HG02970 (cell line): ENCODE measurements around the gene CLIP2.
"Not testable (repeated sequence)": the region's sequence is repeated elsewhere in the genome, so short reads cannot be mapped to it uniquely, and the experiment has no call there.

ENCODE experiments used
- ATAC-seq: cut with Tn5 transposase; IDR thresholded peaks from one replicate; pipeline ENCODE4 v1.9.1; 2021; ENCODE audit warnings: mild to moderate bottlenecking, moderate library complexity, moderate number of reproducible peaks; ENCODE audit not compliant: unreplicated experiment, low FRiP score

CLIP2 gene

DNA sequence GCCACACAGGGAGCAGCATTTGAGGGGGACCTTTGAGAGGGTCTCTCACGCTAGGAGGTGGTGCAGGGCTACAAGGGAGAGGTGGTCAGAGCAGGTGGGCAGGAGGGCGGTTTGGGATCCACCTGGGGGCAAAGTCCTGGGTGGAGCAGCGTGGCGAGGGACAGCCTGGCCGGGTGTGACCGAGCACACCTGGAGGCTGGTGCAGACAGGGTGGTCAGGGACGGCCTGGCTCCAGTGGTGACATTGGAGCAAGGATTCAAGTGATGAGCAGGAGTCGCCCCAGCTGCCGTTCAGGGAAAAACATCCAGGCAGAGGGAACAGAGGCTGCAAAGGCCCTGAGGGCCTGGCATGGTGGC, 36.0 kb downstream of the CLIP2 start:
- no peak for ATAC-seq

DNA sequence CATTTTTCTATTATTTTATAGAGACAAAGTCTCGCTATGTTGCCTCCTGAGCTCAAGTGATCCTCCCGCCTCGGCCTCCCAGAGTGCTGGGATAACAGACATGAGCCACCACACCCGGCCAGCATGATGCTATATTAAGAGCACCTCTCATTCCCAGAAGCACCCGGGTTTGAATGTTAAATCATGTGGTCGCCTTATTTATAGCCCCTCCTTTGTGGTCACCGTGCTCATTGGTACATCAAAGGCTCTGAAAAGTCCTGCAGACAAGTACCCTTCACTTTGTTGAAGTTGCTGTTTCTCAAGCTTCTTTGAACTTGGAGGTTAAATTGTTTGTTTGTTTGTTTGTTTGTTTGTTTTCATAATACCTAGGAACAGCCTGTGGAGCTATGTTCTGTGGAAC, 40.0 kb downstream of the CLIP2 start:
- ATAC-seq, result no peak

DNA sequence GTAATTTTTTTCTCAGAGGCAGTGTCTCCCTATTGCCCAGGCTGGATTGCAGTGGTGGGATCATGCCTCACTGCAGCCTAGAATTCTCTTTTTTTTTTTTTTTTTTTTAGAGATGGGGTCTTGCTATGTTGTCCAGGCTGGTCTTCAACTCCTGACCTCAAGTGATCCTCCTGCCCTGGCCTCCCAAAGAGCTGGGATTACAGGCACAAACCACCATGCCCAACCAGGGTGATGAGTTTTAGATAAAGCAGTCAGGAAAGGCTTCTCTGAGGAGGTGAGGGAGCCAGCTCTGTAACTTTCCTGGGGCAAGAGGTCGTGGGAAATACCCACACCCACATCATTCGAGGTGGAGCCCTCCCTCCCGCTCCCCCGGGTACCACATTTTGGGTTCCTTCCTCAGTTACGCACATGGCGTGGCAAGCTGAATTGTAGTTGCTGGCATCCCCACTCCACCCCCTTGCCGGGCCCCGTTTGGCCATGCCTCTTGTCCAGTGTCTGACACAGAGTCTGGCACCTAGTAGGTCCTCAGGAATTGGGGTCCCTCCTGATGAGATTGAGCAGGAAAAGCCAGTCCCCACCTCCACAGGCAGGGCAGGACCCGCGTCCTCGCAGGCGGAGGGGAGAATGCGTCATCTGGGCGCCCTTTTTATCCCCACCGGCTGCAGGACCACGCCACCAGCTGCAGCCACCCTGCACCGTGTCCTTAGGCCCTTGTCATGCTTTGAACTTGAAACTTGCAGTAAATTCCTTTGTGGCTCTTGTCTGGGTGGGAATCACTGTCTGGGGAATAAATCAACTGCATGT, 43.4 kb downstream of the CLIP2 start:
- no peak for ATAC-seq

DNA sequence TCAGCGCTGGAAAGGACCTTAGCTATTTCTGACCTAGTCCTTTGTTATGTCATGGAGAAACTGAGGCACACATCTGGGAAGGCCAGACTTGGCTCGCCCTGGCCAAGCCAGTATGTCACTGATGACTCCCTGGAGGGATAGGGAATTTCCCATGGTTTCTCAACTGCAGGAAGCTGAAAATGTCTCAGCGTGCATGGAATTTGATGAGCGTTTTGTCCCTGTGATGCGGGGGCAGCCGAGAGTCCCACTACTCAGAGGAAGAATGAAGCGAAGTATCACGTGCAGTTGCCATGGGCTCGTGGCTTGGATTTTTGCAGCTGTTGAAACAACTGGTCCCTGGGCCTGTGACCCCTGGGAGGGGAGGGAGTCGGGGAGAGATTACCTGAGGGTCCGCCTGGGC, 44.8 kb downstream of the CLIP2 start:
- ATAC-seq, result no peak

DNA sequence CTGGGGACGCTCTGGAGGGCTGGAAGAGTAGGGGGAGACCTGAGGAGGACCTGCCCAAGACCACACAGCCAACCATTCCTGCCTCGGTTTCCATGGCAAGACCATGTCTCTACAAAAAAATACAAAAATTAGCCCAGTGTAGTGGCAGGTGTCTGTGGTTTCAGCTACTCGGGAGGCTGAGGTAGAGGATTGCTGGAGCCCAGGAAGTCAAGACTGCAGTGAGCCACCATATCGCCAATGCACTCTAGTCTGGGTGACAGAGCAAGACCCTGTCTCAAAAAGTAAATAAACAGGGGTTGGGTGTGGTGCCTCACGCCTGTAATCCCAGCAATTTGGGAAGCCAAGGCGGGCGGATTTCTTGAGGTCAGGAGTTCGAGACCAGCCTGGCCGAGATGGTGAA, 48.7 kb downstream of the CLIP2 start:
- no peak for ATAC-seq

DNA sequence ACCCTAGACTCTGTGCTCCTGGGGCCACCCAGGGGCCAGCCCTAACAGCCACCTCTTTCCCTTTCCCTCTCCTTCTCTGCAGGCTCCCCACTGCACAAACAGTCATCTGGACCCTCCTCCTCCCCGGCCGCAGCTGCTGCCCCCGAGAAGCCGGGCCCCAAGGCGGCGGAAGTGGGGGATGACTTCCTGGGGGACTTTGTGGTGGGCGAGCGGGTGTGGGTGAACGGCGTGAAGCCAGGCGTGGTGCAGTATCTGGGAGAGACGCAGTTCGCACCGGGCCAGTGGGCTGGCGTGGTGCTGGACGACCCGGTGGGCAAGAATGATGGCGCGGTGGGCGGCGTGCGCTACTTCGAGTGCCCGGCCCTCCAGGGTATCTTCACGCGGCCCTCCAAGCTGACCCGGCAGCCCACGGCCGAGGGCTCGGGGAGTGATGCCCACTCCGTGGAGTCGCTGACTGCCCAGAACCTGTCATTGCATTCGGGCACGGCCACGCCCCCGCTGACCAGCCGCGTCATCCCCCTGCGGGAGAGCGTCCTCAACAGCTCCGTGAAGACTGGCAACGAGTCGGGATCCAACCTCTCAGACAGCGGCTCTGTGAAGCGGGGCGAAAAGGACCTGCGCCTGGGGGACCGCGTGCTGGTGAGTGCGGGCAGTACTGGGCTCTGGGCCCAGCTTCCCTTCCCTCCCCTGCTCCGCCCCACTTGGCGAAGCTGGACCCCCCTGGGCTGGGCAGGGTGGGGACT, 49.3 kb downstream of the CLIP2 start:
- ATAC-seq, result no peak

DNA sequence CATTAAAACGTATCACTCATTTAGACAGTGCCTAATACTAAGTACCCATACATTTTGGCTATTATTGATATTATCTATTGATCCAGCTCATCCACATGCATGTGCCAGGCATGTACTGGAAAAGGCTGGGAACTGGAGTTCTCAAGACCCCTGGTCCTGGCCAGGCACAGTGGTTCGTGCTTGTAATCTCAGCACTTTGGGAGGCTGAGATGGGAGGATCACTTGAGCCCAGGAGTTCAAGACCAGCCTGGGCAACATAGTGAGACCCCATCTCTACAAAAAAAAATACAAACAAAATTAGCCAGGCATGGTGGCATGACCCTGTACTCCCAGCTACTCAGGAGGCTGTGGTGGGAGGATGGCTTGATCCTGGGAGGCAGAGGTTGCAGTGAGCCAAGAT, 50.4 kb downstream of the CLIP2 start:
- not testable (repeated sequence) for ATAC-seq

DNA sequence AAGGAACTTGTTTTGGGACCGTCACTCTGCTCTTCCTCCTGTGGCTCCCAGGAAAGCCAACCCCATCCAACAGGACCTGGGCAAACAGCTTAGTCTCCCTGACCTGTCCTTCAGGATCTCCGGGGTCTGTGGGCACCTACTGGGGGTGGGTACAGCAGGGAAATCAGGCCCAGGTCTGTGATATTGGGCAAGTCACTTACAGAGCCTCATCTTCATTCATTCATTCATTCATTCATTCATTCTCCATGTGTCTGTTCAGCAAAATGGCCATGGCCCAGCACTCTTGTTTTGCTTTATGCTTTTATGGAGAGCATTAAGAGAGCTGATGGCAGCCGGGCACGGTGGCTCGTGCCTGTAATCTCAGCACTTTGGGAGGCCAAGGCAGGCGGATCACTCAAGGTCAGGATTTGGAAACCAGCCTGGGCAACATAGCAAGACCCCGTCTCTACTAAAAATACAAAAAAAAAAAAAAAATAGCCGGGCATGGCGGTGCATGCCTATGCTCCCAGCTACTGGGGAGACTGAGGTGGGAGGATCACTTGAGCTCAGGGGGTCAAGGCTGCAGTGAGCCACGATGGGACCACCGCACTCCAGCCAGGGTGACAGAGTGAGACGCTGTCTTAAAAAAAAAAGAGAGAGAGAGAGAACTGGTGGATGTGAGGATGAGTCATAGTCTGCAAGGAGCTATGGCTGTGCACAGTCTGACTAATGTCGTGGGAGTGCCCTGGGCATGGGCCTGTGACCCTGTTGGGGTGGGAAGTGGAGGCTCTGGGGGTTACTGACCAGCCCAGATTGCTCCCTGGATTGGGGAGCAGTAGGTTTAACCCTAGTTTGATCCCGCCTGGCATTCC, 54.3 kb downstream of the CLIP2 start:
- no peak for ATAC-seq

DNA sequence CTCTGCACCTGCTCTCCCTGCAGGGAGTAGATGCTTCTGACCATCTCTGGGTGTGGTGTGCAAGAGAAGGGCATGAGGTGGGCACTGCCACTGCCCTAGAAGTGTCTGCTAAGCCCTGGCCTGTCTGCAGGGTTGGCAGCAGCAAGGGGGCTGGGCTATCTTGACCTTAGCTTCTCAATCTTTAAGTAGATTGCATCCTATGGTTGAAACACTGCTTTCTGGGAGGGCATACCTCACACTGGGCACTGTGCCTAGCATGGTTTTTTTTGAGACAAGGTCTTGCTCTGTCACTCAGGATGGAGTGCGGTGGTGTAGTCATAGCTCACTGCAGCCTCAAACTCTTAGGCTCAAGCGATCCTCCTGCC, 54.9 kb downstream of the CLIP2 start:
- ATAC-seq, result no peak

DNA sequence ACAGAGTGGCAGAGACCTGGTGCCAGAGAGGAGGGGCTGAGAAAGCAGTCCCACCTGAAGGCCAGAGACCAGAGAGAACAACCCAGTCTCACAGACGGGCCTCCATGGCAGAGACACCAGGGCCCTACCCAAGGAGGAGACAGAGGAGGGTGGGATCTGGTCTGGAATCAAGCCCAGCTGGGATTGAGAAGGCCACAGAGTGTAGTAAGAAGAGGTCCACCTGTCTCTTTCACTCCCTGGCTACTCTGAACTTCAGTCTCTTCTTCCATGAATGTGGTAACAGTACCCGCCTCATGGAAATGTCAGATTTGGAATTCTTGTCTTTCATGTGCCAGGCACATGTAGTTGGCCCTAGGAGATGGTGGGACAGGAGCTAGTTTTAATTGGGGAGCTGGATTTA, 55.6 kb downstream of the CLIP2 start:
- no peak for ATAC-seq

DNA sequence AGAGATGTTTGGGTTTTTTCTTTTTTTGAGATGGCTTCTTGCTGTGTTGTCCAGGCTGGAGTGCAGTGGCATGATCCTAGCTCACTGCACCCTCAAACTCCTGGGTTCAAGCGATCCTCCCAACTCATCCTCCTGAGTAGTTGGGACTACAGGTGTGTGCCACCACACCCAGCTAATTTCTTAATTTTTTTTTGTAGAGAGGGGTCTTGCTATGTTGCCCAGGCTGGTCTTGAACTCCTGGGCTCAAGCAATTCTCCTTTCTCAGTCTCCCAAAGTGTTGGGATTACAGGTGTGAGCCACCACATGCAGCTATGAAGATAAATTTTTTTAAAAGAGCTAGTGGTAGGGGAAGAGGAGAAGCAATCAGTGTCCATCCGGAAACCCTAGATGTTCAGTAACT, 56.8 kb downstream of the CLIP2 start:
- ATAC-seq, result no peak

DNA sequence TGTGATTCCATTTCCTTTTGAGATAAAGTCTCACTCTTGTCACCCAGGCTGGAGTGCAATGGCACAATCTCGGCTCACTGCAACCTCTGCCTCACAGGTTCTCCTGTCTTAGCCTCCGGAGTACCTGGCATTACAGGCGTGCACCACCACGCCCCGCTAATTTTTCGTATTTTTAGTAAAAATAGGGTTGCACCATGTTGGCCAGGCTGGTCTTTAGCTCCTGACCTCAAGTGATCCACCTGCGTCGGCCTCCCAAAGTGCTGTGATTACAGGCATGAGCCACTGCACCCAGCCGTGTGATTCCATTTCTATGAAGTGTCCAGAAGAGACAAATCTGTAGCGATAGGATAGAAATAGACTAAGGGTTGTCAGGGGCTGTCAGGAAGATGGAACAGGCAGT, 60.4 kb downstream of the CLIP2 start:
- no peak for ATAC-seq

DNA sequence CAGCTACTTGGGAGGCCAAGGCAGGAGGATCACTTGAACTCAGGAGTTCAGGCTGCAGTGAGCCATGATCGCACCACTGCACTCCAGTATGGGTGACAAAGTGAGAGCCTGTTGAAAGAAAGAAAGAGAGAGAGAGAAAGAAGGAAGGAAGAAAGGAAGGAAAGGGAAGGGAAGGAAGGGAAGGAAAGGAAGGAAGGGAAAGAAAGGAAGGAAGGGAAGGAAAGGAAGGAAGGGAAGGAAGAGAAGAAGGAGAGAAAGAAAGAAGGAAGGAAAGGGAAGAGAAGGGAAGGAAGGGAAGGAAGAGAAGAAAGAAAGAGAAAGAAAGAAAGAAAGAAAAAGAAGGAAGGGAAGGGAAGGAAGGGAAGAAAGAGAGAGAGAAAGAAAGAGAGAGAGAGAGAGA, 61.5 kb downstream of the CLIP2 start:
- no peak for ATAC-seq

DNA sequence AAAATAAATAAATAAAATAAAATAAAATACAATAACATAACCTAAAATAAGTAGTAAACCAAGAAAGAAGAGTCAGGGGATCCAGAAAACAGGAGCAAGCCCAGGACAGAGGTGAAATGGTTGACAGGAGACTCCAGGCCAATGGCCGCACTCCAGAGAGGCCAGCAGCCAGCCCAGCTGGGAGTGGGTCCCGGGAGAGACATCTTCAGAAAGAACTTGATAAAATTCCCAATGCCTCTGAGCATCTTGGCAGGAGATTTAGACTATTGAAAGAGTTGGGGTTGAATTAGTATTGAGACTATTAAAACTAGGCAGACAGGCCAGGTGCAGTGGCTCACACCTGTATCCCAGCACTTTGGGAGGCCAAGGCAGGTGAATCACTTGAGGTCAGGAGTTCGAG, 62.6 kb downstream of the CLIP2 start:
- no peak for ATAC-seq

DNA sequence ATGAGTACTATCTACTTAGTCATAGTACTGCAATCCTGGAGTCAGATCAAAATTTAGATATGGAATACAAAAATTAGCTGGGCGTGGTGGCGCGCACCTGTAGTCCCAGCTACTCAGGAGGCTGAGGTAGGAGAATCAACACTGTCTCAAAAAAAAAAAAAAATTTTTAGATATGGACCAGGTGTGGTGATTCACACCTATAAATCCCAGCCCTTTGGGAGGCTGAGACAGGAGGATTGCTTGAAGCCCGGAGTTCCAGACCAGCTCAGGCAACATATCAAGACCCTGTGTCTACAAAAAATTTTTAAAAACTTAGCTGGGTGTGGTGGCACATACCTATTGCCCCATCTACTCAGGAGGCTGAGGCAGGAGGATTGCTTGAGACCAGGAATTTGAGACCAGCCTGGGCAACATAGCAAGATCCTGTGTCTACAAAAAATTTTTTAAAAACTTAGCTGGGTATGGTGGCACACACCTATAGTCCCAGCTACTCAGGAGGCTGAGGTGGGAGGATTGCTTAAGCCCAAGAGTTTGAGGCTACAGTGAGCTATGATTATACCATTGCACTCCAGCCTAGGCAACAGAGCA, 63.4 kb downstream of the CLIP2 start:
- ATAC-seq, result not testable (repeated sequence)

DNA sequence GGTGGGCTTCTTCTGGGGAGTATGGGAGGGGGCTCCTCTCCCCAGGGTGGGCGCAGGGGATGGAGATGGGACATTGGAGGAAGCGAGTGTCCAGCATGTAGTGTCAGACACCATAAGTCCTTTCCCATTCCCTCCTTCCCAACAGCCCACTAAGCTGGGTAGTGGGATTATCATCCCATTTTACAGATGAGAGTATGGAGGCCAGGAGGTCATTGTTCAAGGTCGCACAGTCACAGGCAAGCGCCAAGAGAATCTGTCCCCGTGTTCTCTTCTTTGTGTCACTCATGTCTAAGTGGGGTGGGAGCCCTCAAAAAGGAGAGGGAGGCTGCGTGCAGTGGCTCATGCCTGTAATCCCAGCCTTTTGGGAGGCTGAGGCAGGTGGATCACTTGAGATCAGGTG, 64.8 kb downstream of the CLIP2 start:
- ATAC-seq, result no peak

DNA sequence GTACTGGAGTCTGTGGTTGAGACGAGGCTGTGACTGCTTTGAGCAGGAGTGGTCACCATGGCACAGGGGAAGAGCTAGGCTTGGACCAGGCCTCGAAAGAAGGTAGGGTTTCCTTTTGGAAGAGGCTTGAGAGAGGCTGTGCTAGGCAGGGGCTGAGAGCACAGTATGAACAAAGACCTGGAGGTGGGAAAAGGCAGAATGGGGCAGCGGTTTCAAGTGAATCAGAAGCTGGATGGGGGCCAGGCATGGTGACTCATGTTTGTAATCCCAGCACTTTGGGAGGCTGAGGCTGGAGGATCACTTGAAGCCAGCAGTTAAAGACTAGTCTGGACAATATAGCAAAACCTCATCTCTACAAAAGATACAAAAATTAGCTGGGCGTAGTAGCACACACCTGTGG, 65.9 kb downstream of the CLIP2 start:
- no peak for ATAC-seq

DNA sequence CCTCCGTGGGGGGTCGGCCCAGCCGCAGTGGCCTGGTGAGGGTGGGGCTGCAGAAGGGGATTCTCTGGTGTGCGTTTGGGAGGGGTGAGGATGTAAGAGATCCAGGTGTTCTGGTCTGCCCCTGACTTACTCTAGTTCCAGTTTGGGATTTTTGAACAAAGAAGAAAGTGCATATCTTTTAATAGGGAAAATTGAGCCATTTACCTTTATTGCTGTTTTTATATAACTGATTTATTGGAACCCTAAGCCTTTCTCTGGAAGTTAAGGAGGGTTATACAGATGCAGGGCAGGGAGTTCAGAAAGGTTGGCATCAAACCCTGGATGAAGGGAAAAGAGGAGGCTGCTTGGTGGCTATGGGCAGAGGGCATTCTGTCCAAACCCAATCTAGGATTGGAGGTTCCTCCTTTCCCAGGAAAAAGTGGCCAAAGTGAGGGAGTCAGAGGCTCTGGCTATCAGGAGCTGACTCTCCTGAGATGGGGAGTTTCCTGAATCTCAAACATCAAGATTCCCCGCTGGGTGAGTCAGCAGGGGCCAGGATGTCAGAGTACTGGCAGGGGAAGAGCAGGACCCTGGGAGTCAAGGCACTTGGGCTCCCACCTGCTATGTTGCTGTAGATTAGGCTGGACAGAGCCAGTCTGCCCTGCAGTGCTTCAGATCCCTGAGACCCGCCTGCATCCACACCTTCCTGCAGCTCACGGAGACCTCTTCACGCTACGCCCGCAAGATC, 67.5 kb downstream of the CLIP2 start:
- no peak for ATAC-seq

DNA sequence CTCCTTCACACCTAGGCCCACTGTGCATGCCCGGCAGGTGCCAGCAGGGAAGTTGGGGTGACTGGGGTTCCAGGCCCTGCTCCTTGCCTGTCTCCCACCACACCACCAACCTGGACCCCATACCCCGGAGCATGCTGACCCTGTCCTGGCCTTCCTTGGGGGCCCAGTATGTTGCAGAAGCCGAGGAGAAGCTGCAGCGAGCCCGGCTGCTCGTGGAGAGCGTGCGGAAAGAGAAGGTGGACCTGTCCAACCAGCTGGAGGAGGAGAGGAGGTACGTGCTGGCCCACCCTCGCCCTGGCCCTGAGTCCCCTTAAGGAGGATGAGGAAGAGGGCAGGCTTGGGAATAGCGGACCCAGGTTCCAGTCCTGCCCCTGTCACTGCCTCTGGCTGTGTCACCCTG, 70.8 kb downstream of the CLIP2 start:
- ATAC-seq, result no peak

DNA sequence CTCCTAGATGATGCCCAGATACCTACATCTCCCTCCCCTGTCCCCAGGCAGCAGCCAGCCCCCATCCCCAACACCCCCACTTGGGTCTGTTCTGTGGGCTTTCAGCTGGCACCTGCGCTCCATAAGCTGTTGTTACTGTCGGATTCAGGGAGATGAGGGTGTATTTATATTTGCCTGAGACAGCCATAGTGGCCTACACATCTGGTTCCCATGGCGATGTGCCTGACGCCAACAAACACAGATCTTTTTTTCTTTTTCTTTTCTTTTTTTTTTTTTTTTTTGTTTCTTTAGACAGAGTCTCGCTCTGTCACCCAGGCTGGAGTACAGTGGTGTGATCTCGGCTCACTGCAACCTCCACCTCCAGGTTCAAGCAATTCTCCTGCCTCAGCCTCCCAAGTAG, 73.1 kb downstream of the CLIP2 start:
- no peak for ATAC-seq
